HG02610 (cell line): Measurements from ENCODE around the gene MEF2C.

Experiments used
- ATAC-seq: cut with Tn5 transposase; IDR thresholded peaks from one replicate; pipeline ENCODE4 v1.9.1; 2021; ENCODE audit warnings: mild to moderate bottlenecking, moderate library complexity; ENCODE audit not compliant: unreplicated experiment

MEF2C gene

DNA sequence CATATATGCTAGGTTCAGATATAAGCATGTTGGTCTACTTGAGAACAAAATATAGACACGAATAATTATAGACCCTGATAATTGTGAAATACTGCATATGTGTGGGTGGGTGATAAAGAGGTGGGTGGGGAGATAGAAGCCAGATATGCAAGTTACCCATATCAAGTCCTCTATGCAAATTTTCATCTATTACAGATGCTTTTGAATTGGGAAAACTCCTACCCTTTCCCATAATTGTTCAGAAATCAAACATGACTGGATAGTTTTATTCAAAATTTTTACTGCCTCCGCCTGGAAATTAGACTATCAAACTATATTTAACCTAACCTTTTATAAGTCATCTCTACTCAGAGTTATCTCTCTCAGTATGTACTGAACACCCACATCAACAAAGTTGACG lies 157.5 kb downstream of the MEF2C start:
- ATAC-seq, result no peak

DNA sequence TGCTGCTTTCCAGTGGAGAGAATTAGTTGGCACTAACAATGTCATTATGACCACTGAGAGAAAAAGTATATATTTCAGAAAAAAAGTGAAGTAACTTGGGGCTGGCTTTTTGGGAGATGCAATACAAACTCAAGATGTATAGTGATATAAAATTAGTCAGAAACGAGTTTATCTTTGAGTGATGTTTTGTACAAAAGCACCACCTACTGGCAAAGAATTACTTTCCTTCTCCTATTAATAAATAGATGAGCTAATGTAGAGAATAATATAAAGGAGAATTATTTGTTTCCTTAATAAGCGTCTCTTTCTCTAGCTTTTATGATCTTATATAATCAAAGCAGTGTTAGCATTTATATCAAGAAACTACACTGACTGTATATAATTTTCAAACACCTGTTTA lies 158.8 kb downstream of the MEF2C start:
- no peak for ATAC-seq

DNA sequence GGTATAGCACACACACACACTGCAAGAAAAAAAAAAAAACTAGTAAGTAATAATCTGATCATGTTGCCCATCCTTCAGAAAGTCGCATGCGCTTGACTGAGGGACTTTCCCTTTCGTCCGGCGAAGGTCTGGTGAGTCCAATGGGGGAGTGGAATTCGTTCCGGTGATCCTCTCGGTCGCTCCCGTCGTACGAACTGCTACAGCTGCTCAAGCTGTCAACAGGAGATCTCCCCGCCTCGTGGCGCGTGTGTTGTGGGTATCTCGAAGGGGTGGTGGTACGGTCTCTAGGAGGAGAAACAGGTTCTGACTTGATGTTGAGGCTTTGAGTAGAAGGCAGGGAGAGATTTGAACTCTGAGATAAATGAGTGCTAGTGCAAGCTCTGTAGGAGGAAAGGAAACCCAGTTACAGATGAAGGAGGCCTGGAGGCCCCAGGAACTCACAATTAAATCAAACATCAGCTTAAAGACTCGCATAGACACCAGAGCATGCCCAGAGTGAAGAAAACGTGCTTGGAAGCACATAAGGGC lies 160.4 kb downstream of the MEF2C start:
- ATAC-seq, result no peak

- ATAC-seq, result no peak
Measured at GRCh38 chr5:88719434-88719833, 163.6 kb downstream of the MEF2C start.

- ATAC-seq, result no peak
Measured at GRCh38 chr5:88718736-88719135, 164.2 kb downstream of the MEF2C start.

DNA sequence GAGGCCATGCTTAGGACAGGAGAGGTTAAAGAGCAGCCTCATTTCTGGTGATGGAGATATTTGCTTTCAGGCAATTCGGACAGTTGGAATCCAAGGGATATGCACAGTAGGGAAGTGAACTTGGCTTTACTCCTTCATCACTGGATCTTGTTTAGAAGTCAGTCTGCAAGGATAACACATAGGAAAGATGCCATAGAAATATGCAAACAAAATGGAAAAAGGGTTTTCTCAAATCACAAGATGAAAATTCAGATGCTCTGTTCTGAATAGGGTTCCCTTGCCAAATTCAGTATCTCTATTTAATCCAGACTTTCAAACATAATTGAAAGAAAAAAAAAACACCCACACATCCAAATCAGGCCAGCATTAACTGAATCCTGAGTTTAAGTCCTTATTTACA lies 166.9 kb downstream of the MEF2C start:
- no peak for ATAC-seq

DNA sequence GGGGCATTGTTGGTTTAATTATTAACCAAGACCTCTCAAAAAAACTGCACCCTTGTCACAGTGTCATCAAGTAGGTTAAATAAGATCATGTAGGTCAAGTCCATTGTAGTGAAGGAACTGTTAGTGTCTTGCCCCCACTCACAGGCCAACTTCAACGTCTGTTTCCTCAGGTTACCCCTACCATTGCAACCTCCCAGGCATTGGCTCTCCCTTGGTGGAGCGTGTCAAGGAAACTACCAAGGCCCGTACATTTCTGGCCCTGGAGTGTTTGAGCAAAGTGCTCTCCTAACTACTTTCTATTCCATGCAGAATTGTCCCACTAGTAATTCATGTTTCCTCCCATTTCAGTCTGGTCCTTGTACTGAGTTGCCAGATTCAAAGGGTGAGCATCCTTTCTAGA lies 167.5 kb downstream of the MEF2C start:
- no peak for ATAC-seq

DNA sequence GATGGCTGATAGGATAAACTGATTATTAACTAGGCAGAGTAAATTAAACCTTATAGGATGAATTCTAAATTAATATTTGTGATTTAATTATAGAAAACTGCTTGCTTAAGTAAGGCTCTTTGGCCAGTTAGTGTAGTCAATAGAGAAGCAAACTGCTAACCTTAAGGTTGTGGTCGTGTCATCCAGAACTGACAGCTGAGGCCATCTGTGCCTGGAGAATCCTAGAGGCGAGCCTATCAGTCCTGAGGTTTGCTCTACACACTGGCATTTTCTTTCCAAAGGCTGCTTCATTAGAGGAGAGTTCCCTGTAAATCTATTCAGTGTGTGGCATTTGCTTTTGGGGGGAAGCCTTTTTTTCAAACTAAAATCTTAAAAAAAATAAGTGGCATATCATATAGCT lies 169.2 kb downstream of the MEF2C start:
- no peak for ATAC-seq

- ATAC-seq, result no peak
Measured at GRCh38 chr5:88708682-88709398, 174.1 kb downstream of the MEF2C start.

- no peak for ATAC-seq
Measured at GRCh38 chr5:88708021-88708420, 175.0 kb downstream of the MEF2C start.

DNA sequence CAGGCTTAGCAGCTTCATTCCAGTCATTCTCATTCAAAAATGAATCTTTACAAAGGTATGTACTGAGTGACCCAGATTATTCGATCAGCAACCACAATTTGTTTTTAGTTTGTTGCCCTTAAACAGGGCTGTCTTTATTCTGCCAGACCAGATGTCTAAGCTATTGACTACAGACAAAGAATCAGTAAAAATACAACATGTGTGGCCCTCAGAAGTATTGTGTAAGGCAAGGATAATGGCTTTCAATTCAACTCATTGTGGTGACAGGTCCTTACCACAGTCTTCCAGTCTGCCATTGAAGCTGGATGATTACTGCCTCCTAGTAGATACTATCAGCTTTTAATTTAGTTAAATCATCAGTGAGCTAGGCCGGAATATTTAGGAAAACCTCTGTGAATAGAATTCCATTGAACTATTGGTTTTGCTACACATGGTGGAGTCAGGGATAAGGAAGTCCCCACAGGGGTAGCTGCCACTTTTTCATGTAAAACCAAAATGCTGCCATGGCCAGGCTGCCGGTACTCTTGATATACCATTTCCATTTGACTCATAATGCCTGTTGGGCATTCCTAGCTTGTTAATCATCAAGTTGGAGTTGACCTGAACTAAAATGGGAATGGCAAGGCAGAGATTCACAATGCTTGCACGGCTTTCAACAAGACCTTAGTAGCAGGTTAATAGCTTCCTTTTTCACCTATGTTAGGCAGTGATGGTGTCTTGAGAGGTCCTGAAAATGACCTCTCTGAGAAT lies 175.6 kb downstream of the MEF2C start:
- no peak for ATAC-seq

GRCh38 chr5:88702332-88702731 lies 180.7 kb downstream of the MEF2C start:
- ATAC-seq, result no peak

DNA sequence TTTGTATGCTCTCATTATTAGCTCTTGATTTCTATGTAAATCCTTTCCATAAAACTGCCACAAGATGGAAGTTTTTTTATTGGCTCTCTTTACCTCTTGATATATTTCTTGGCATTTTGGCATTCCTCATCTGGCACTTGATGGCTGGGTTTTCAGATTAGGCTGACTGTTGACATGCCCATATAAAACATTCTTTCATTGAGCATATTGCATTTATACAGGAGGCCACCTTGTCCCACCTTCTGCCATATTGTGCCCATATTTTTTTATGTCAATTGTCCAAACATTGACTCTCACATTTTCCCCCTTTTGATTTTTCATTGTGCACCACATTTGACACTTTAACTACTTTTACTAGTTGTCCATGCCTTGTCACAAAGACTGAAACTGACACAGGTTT lies 182.9 kb downstream of the MEF2C start:
- no peak for ATAC-seq

DNA sequence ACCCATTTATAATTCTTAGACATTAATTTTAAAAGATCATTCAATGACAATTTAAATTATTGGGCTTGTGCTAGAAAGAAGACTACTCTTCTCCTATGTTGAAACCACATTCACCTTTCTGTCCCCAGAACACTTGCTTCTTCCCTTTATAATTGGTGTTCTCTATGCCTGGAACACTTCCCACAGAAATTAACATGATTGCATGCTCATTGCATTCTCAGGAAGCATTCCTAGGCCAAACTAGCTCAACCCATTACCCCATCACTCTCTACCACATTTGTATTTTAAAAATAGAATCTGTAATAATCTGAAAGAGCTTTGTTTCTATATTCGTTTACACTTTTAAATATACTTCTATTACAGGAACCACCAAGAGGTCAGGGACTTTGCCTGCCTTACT lies 184.7 kb downstream of the MEF2C start:
- ATAC-seq, result no peak

- no peak for ATAC-seq
Measured at GRCh38 chr5:88696466-88696865, 186.5 kb downstream of the MEF2C start.

GRCh38 chr5:88695931-88696330 lies 187.1 kb downstream of the MEF2C start:
- no peak for ATAC-seq

- ATAC-seq, result no peak
Measured at GRCh38 chr5:88695232-88695631, 187.8 kb downstream of the MEF2C start.

DNA sequence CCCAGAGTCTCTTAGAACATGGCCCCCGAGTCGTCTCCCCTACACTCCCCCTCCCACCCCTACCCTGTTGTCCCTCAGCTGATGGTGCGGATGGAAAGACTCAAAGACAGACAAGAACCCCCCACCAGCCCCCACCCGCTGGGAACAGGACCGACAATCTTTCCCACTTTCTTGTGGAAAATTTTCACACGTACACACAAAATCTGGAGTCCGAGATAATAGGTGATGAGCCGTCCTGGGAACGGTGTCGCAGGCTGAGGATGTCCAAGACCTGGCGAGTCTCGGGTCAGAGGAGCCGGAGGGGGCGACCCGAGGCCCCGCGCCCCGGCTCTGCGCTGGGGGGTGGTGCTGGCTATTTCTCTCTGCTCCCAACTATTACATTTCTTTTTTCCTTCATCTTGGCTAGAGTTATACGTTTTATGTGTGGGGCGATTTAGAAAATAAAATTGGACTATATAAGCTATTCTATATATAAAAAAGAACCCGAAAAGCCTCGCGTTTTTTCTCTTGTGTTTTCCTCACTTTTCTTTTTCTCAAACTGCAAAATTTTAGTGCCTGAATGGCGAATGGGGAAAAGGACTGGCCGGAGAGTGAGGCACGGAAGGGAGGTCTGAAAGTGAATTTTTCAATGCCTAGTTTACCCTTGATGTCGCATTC lies 188.8 kb downstream of the MEF2C start:
- ATAC-seq, result no peak

- ATAC-seq, result no peak
Measured at GRCh38 chr5:88693071-88693932, 189.7 kb downstream of the MEF2C start.

- no peak for ATAC-seq
Measured at GRCh38 chr5:88691945-88692868, 190.8 kb downstream of the MEF2C start.
